Measurements from ENCODE around the gene IST1.

The IST1 gene

GRCh38 chr16:71965223-71965622 is 69.9 kb downstream of the IST1 start:
- DNase-seq = no peak
- Histone ChIP-seq H3K36me3 (no peaks in the 10 kb centered on the region), H3K27me3 (peaks cover 0 to 4% of the 10 kb centered on the region in 2 donors), H3K9me3 (no peaks in the 10 kb centered on the region), H3K4me1 (no peaks in the 10 kb centered on the region), H3K4me3 (no peak overlapping the region), H3K27ac (no peak overlapping the region)
- TF ChIP-seq, protein P1, sequence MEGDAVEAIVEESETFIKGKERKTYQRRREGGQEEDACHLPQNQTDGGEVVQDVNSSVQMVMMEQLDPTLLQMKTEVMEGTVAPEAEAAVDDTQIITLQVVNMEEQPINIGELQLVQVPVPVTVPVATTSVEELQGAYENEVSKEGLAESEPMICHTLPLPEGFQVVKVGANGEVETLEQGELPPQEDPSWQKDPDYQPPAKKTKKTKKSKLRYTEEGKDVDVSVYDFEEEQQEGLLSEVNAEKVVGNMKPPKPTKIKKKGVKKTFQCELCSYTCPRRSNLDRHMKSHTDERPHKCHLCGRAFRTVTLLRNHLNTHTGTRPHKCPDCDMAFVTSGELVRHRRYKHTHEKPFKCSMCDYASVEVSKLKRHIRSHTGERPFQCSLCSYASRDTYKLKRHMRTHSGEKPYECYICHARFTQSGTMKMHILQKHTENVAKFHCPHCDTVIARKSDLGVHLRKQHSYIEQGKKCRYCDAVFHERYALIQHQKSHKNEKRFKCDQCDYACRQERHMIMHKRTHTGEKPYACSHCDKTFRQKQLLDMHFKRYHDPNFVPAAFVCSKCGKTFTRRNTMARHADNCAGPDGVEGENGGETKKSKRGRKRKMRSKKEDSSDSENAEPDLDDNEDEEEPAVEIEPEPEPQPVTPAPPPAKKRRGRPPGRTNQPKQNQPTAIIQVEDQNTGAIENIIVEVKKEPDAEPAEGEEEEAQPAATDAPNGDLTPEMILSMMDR (IDR thresholded peaks at IDR 0.05) = no peak
- intact Hi-C loops (cut with DNase I; ENCODE audit: low total_unique reads) = no loop called here

GRCh38 chr16:71966932-71967331 is 71.6 kb downstream of the IST1 start:
- Histone ChIP-seq H3K4me1 (no peaks in the 10 kb centered on the region), H3K9me3 (no peaks in the 10 kb centered on the region), H3K27ac (no peak overlapping the region), H3K4me3 (no peak overlapping the region), H3K36me3 (no peaks in the 10 kb centered on the region), H3K27me3 (peaks cover 0 to 4% of the 10 kb centered on the region in 2 donors)
- intact Hi-C loops (cut with DNase I; ENCODE audit: low total_unique reads) = no loop called here
- no peak for DNase-seq
- TF ChIP-seq, protein P1 (IDR thresholded peaks at IDR 0.05) = no peak

DNA sequence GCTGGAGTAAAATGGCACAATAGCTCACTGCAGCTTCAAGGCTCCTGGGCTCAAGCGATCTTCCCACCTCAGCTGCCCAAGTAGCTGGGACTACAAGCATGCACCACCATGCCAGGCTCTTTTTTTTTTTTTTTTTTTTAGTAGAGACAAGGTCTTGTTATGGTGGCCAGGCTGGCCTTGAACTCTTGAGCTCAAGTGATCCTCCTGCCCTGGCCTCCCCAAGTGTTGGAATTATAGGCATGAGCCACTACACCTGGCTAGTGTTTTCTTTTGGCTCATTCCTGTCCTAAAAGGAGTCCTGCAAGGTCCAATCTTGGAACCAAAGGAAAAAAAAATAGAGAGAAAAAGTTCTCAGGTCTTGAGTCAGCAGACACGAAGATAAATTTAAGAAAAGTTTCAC is 74.0 kb downstream of the IST1 start:
- Histone ChIP-seq H3K36me3 (no peaks in the 10 kb centered on the region), H3K27me3 (peaks cover 0 to 4% of the 10 kb centered on the region in 2 donors), H3K27ac (no peak overlapping the region), H3K4me1 (no peaks in the 10 kb centered on the region), H3K9me3 (no peaks in the 10 kb centered on the region), H3K4me3 (no peak overlapping the region)
- DNase-seq = no peak
- intact Hi-C loops (cut with DNase I; ENCODE audit: low total_unique reads) = no loop called here
- TF ChIP-seq, protein P1 (IDR thresholded peaks at IDR 0.05) = no peak

- no peak for DNase-seq
Observed at GRCh38 chr16:71971571-71971970, 76.2 kb downstream of the IST1 start.

GRCh38 chr16:71972356-71972755 is 77.0 kb downstream of the IST1 start:
- DNase-seq = no peak
- TF ChIP-seq, protein P1 (IDR thresholded peaks at IDR 0.05) = no peak
- Histone ChIP-seq H3K27ac (no peak overlapping the region), H3K9me3 (no peaks in the 10 kb centered on the region), H3K27me3 (peaks cover 0 to 1% of the 10 kb centered on the region in 2 donors), H3K4me3 (no peak overlapping the region), H3K36me3 (no peaks in the 10 kb centered on the region), H3K4me1 (no peaks in the 10 kb centered on the region)
- intact Hi-C loops (cut with DNase I; ENCODE audit: low total_unique reads) = no loop called here

More at GRCh38 chr16:71971571-71971970, 76.2 kb downstream of the IST1 start:
- intact Hi-C loops (cut with DNase I; ENCODE audit: low total_unique reads) = no loop called here
- Histone ChIP-seq H3K27ac (no peak overlapping the region), H3K27me3 (peaks cover 0 to 4% of the 10 kb centered on the region in 2 donors), H3K36me3 (no peaks in the 10 kb centered on the region), H3K9me3 (no peaks in the 10 kb centered on the region), H3K4me3 (no peak overlapping the region), H3K4me1 (no peaks in the 10 kb centered on the region)
- TF ChIP-seq, protein P1 (IDR thresholded peaks at IDR 0.05) = no peak

- TF ChIP-seq, protein P1 (IDR thresholded peaks at IDR 0.05) = no peak
Observed at GRCh38 chr16:71973001-71973400, 77.7 kb downstream of the IST1 start.

More at GRCh38 chr16:71973001-71973400, 77.7 kb downstream of the IST1 start:
- Histone ChIP-seq H3K4me1 (no peaks in the 10 kb centered on the region), H3K9me3 (no peaks in the 10 kb centered on the region), H3K36me3 (no peaks in the 10 kb centered on the region), H3K27ac (no peak overlapping the region), H3K4me3 (no peak overlapping the region), H3K27me3 (no peaks in the 10 kb centered on the region)
- intact Hi-C loops (cut with DNase I; ENCODE audit: low total_unique reads) = no loop called here
- no peak for DNase-seq

All from tibial artery (tissue), 4 donors.